Common myeloid progenitor, CD34-positive (primary cell): ENCODE measurements around the gene TCF12.
A peak's percentile ranks its signal among the peaks of the same experiment; 100 is the strongest.

Experiments
- CTCF ChIA-PET: fragments of 350-600 bp; sonication (Branson Sonifier 250); formaldehyde crosslinking; loops from one replicate; lab custom pipeline; 2021; ENCODE audit warnings: antibody characterized with exemption; lab: Charles Lee
- POLR2A ChIA-PET: fragments of 350-600 bp; sonication (Branson Sonifier 250); formaldehyde crosslinking; loops from one replicate; lab custom pipeline; 2021; ENCODE audit warnings: antibody characterized with exemption; lab: Charles Lee
- DNase-seq, 3 donors: peaks; one replicate each; pipeline versions ENCODE4 v3.0.0 to v3.0.0-alpha.2; 2013
- H3K27ac ChIP-seq, 2 experiments: 1 replicate in 1 of 2; 2 replicates in 1 of 2; pipeline ENCODE4 v1.7.0; 2013; ENCODE audit warnings: inconsistent platforms in 2 of 2, low read length in 2 of 2, mild to moderate bottlenecking in 2 of 2, low read depth in 1 of 2, moderate library complexity in 1 of 2; ENCODE audit not compliant: severe bottlenecking in 2 of 2, insufficient read depth in 1 of 2, poor library complexity in 1 of 2
- H3K27me3 ChIP-seq, 5 experiments: replicated peaks in 2 of 5; 1 replicate in 3 of 5; 2 replicates in 2 of 5; pipeline versions ENCODE4 v1.6.1 to v1.7.0; 2013; ENCODE audit warnings: low read length in 4 of 5, mild to moderate bottlenecking in 2 of 5, moderate library complexity in 2 of 5, inconsistent platforms in 1 of 5; ENCODE audit not compliant: insufficient read depth in 5 of 5, control insufficient read depth in 4 of 5
- H3K36me3 ChIP-seq, 4 experiments: 1 replicate in 2 of 4; 2 replicates in 2 of 4; pipeline versions ENCODE4 v1.6.1 to v1.7.0; 2013; ENCODE audit warnings: low read length in 3 of 4, control low read depth in 1 of 4, mild to moderate bottlenecking in 1 of 4; ENCODE audit not compliant: control insufficient read depth in 4 of 4, insufficient read depth in 4 of 4
- H3K4me1 ChIP-seq, 4 experiments: 1 replicate in 3 of 4; 2 replicates in 1 of 4; pipeline versions ENCODE4 v1.6.1 to v1.7.1; 2013; ENCODE audit warnings: low read length in 3 of 4, mild to moderate bottlenecking in 3 of 4, control low read depth in 1 of 4, inconsistent platforms in 1 of 4, moderate library complexity in 1 of 4; ENCODE audit not compliant: control insufficient read depth in 4 of 4, insufficient read depth in 4 of 4; ENCODE audit errors: control extremely low read depth in 1 of 4
- H3K4me3 ChIP-seq, 7 experiments: 1 replicate in 4 of 7; 2 replicates in 3 of 7; pipeline versions ENCODE4 v1.5.1 to v1.7.0; 2013; ENCODE audit warnings: mild to moderate bottlenecking in 7 of 7, low read length in 6 of 7, moderate library complexity in 6 of 7, inconsistent platforms in 2 of 7, low read depth in 2 of 7, control low read depth in 1 of 7; ENCODE audit not compliant: insufficient read depth in 4 of 7, control insufficient read depth in 1 of 7; ENCODE audit errors: extremely low read depth in 1 of 7
- H3K9me3 ChIP-seq, 5 experiments: 1 replicate in 4 of 5; 2 replicates in 1 of 5; pipeline versions ENCODE4 v1.6.1 to v1.7.1; 2013; ENCODE audit warnings: low read length in 4 of 5, mild to moderate bottlenecking in 2 of 5, inconsistent platforms in 1 of 5, low read depth in 1 of 5, moderate library complexity in 1 of 5; ENCODE audit not compliant: control insufficient read depth in 4 of 5, insufficient read depth in 2 of 5; ENCODE audit errors: control extremely low read depth in 1 of 5
- WGBS: methylation state at CpG from one replicate; pipeline ENCODE4 v1.1.5; 2013; ENCODE audit not compliant: insufficient coverage; 5-methylcytosine and 5-hydroxymethylcytosine counted together

The TCF12 gene

GRCh38 chr15:57235186-57235585 lies 316.7 kb downstream of the TCF12 start:
- POLR2A ChIA-PET = no interaction called here
- H3K4me1 ChIP-seq = no peaks in the 10 kb centered on the region
- H3K27ac ChIP-seq = no peak overlapping the region
- H3K36me3 ChIP-seq = peaks cover 21 to 45% (median 34%) of the 10 kb centered on the region in 4 experiments
- H3K4me3 ChIP-seq = no peak overlapping the region
- DNase-seq = no peak
- CTCF ChIA-PET = interaction anchor here (1.1 kb wide), 1 partner anchor 307 kb away, joined by 3 read pairs; no protein-coding TSS in a partner anchor
- H3K9me3 ChIP-seq = no peaks in the 10 kb centered on the region
- no peaks in the 10 kb centered on the region for H3K27me3 ChIP-seq
- WGBS = no CpG with 5 or more reads among the region's 4 CpGs

- 100% methylated on average over 2 of the region's 4 CpGs for WGBS
- ChIA-PET POLR2A (no interaction called here), CTCF (no interaction called here)
- no peaks in the 10 kb centered on the region for H3K9me3 ChIP-seq
- DNase-seq = peak in 2 of 3 donors; percentile 47 to 53
- no peak overlapping the region for H3K4me3 ChIP-seq
- no peaks in the 10 kb centered on the region for H3K4me1 ChIP-seq
- no peaks in the 10 kb centered on the region for H3K27me3 ChIP-seq
- no peak overlapping the region for H3K27ac ChIP-seq
- H3K36me3 ChIP-seq = peaks cover 21 to 48% (median 34%) of the 10 kb centered on the region in 4 experiments
Observed at GRCh38 chr15:57235873-57236272, 317.4 kb downstream of the TCF12 start.

- DNase-seq = no peak
- 100% methylated on average over 1 of the region's 3 CpGs for WGBS
- H3K27me3 ChIP-seq = no peaks in the 10 kb centered on the region
- CTCF ChIA-PET = no interaction called here
- H3K4me3 ChIP-seq = no peak overlapping the region
- H3K36me3 ChIP-seq = peaks cover 21 to 48% (median 35%) of the 10 kb centered on the region in 4 experiments
- H3K9me3 ChIP-seq = no peaks in the 10 kb centered on the region
- POLR2A ChIA-PET = no interaction called here
- no peak overlapping the region for H3K27ac ChIP-seq
- no peaks in the 10 kb centered on the region for H3K4me1 ChIP-seq
Observed at GRCh38 chr15:57236561-57237300, 318.3 kb downstream of the TCF12 start.

- ChIA-PET CTCF (no interaction called here), POLR2A (no interaction called here)
- Histone ChIP-seq H3K27ac (no peak overlapping the region), H3K36me3 (peaks cover 20 to 46% (median 32%) of the 10 kb centered on the region in 4 experiments), H3K4me3 (no peak overlapping the region), H3K9me3 (no peaks in the 10 kb centered on the region), H3K4me1 (no peaks in the 10 kb centered on the region), H3K27me3 (no peaks in the 10 kb centered on the region)
- WGBS = 93% methylated on average over 2 of the region's 2 CpGs
- no peak for DNase-seq
Observed at GRCh38 chr15:57237301-57237642, 318.8 kb downstream of the TCF12 start.

GRCh38 chr15:57237676-57238075 lies 319.2 kb downstream of the TCF12 start:
- H3K9me3 ChIP-seq = no peaks in the 10 kb centered on the region
- DNase-seq = no peak
- no peak overlapping the region for H3K27ac ChIP-seq
- H3K27me3 ChIP-seq = no peaks in the 10 kb centered on the region
- ChIA-PET CTCF (interaction anchor here (1.4 kb wide), 1 partner anchor 91 kb away, joined by 3 read pairs; no protein-coding TSS in a partner anchor), POLR2A (no interaction called here)
- peaks cover 17 to 42% (median 29%) of the 10 kb centered on the region in 4 experiments for H3K36me3 ChIP-seq
- no CpG with 5 or more reads among the region's 1 CpG for WGBS
- no peak overlapping the region for H3K4me3 ChIP-seq
- no peaks in the 10 kb centered on the region for H3K4me1 ChIP-seq

DNA sequence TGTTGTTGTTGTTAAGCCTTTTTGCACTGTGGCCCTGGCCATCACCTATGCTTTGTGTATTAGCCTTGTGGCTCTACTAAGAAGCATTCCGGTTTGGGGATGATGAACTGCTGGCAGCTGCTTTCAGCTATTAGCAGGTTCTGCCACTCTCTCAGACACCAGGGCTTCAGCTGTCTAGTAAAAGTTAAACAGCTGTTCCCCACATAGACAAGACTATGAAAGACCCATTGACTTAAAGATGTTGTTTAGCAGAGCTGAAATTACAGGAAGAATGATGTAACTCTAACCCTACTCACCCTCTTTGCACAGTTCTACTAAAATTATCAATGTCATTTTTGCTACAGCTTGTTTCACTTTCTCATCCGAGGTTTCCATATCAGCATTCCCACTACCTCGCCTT lies 326.7 kb downstream of the TCF12 start:
- POLR2A ChIA-PET = no interaction called here
- no peak for DNase-seq
- H3K27me3 ChIP-seq = no peaks in the 10 kb centered on the region
- WGBS = 100% methylated on average over 2 of the region's 3 CpGs
- H3K27ac ChIP-seq = no peak overlapping the region
- no peak overlapping the region for H3K4me3 ChIP-seq
- peaks cover 0 to 38% (median 19%) of the 10 kb centered on the region in 4 experiments for H3K36me3 ChIP-seq
- CTCF ChIA-PET = interaction anchor here (0.7 to 1.0 kb wide), 2 partner anchors 24 to 32 kb away, joined by 3 read pairs; no protein-coding TSS in a partner anchor
- peaks cover 0 to 5% (median 0%) of the 10 kb centered on the region in 4 experiments for H3K4me1 ChIP-seq
- no peaks in the 10 kb centered on the region for H3K9me3 ChIP-seq

GRCh38 chr15:57245714-57246113 lies 327.3 kb downstream of the TCF12 start:
- Histone ChIP-seq H3K9me3 (no peaks in the 10 kb centered on the region), H3K36me3 (peaks cover 0 to 38% (median 21%) of the 10 kb centered on the region in 4 experiments), H3K27ac (no peak overlapping the region), H3K4me3 (no peak overlapping the region), H3K4me1 (peaks cover 0 to 5% (median 0%) of the 10 kb centered on the region in 4 experiments), H3K27me3 (no peaks in the 10 kb centered on the region)
- no peak for DNase-seq
- no CpG with 5 or more reads among the region's 1 CpG for WGBS
- POLR2A ChIA-PET = no interaction called here
- CTCF ChIA-PET = interaction anchor here (0.7 kb wide), 1 partner anchor 25 kb away, joined by 3 read pairs; no protein-coding TSS in a partner anchor
